Astrocyte (in vitro differentiated cells and primary cell): ENCODE measurements around the gene BBX.

Experiments used
- EZH2 ChIP-seq: IDR thresholded peaks from 2 replicates; pipeline ENCODE4 v1.6.1; 2012; ENCODE audit warnings: mild to moderate bottlenecking, low read length, inconsistent platforms; ENCODE audit not compliant: insufficient read depth
- TF ChIP-seq, protein P1 (sequence below): IDR thresholded peaks from 2 replicates; pipeline ENCODE4 v1.5.1; 2011; ENCODE audit warnings: low read depth, mild to moderate bottlenecking, inconsistent platforms, low read length, moderate library complexity; ENCODE audit not compliant: insufficient read depth

DNA sequence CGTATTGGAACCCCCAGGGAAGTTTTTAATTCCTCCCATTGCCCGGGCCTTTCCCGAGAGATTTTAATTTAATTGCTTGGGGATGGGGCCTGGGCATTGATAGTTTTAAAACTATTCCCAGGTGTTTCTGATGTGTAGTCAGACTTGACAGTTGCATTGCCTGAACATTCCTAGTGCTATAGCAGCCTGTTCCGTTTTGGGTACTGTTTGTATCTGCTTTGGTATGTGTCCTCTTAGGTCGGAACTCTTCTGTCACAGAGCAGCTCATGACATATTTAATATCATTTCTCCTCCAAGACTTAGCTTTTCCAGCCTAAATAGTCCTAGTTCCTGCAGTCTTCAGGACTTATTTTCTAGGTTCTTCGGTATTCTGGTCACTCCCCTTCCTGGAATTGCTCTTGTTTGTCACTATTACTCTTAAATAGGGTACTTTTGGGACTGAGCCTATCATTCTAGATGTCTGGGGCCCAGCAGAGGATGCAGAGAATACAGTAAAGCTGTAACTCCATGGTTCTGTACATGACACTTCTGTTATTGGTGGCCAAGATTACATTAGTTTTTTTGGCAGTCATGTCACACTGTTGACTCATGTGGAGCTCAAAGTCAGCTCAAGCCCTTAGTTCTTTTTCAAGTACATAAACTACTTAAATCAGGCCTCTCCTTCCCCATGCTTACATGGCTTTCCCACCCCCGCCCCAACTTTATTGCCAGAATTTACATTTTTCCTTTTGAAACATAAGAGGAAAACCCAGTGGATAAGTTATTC is 81.5 kb downstream of the BBX start:
- TF ChIP-seq, protein P1, sequence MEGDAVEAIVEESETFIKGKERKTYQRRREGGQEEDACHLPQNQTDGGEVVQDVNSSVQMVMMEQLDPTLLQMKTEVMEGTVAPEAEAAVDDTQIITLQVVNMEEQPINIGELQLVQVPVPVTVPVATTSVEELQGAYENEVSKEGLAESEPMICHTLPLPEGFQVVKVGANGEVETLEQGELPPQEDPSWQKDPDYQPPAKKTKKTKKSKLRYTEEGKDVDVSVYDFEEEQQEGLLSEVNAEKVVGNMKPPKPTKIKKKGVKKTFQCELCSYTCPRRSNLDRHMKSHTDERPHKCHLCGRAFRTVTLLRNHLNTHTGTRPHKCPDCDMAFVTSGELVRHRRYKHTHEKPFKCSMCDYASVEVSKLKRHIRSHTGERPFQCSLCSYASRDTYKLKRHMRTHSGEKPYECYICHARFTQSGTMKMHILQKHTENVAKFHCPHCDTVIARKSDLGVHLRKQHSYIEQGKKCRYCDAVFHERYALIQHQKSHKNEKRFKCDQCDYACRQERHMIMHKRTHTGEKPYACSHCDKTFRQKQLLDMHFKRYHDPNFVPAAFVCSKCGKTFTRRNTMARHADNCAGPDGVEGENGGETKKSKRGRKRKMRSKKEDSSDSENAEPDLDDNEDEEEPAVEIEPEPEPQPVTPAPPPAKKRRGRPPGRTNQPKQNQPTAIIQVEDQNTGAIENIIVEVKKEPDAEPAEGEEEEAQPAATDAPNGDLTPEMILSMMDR = no peak
- no peak for TF ChIP-seq EZH2
